ENCODE data around the gene TNC. TPM values are rescaled to one million over a fixed set of nuclear protein-coding genes. Genes with fewer than 3 reads are reported as not detected.

The TNC gene
- total and polyA plus RNA-seq, 10 of the 15 experiments (the other 5 are each of a cell fraction or from before 2014, with no cell fraction given), result 0.05 to 4.2 (median 0.14) TPM

- TF ChIP-seq MTA2 (IDR thresholded peaks at IDR 0.05; ENCODE audit: low read depth), result no peak
- no peak for TF ChIP-seq NFIC (IDR thresholded peaks at IDR 0.05; ENCODE audit: low read depth, low read length)
- no peak for TF ChIP-seq ZBTB4 (CRISPR knock-in tag; IDR thresholded peaks at IDR 0.05)
These were observed 3.4 kb downstream of the TNC start (continued) for GRCh38 chr9:115114546-115114945.

- H3K9me3 ChIP-seq (replicated peaks; ENCODE audit: control insufficient read depth, insufficient read depth, low read length), result no peaks in the 10 kb centered on the region
- H3K36me3 ChIP-seq (ENCODE audit: control insufficient read depth in 2 of 2, insufficient read depth in 2 of 2, low read length in 1 of 2), result no peaks in the 10 kb centered on the region
- ChIA-PET SMC1A (ENCODE audit: uncharacterized antibody, unreplicated experiment) (interaction anchor here (0.6 to 0.9 kb wide), 2 partner anchors 50 to 98 kb away, joined by 3 read pairs; no protein-coding TSS in a partner anchor), POLR2A (interaction anchor here (1.3 kb wide), 1 partner anchor 10 kb away, joined by 3 read pairs; no protein-coding TSS in a partner anchor), RAD21 (ENCODE audit: unreplicated experiment) (no interaction called here), CTCF (no interaction called here)
- no peak for FAIRE-seq
- WGBS (ENCODE audit: insufficient coverage, insufficient replicate concordance, low lambda C conversion rate, missing lambda C conversion rate), result 23% methylated on average over 4 of the region's 4 CpGs
- TF ChIP-seq SIX5 (IDR thresholded peaks at IDR 0.05; ENCODE audit: low read depth, low read length, severe bottlenecking) (no peak), CBFB (IDR thresholded peaks at IDR 0.05; ENCODE audit: low read depth) (no peak)
- in situ Hi-C loops (cut with MboI) (no loop called here), intact Hi-C loops (cut with micrococcal nuclease; ENCODE audit: unreplicated experiment) (no loop called here)
- H3K79me2 ChIP-seq (ENCODE audit: control insufficient read depth, insufficient read depth, low read length), result no peaks in the 10 kb centered on the region
- ATAC-seq, result no peak
- no peak overlapping the region for H3K9ac ChIP-seq (ENCODE audit: control insufficient read depth, insufficient read depth, low read length)
- H3K27me3 ChIP-seq (replicated peaks in 1 of 2; ENCODE audit: control insufficient read depth in 2 of 2, insufficient read depth in 2 of 2, low read length in 1 of 2), result peaks cover 7 to 24% of the 10 kb centered on the region in 2 experiments
- BruUV-seq (replicated peaks), result no TSS peak
- DNase-seq (ENCODE audit: low read depth, low spot score), result no peak
- H3K4me1 ChIP-seq (ENCODE audit: control insufficient read depth, insufficient read depth, low read length), result no peaks in the 10 kb centered on the region
- no peak overlapping the region for H3K4me3 ChIP-seq
- H4K20me1 ChIP-seq (ENCODE audit: control insufficient read depth, insufficient read depth), result no peaks in the 10 kb centered on the region
- H3K4me2 ChIP-seq (ENCODE audit: control insufficient read depth, insufficient read depth), result no peak overlapping the region
- H2AFZ ChIP-seq (ENCODE audit: control insufficient read depth, low read depth, low read length), result no peak overlapping the region
- H3K27ac ChIP-seq (ENCODE audit: control insufficient read depth, insufficient read depth), result no peak overlapping the region
These were observed 3.9 kb downstream of the TNC start for GRCh38 chr9:115114084-115114483.
